GM06990 (cell line): ENCODE results near the gene MPND.
"Not testable (repeated sequence)": the region's sequence is repeated elsewhere in the genome, so short reads cannot be mapped to it uniquely, and the experiment has no call there.

ENCODE experiments used
- DNase-seq: peaks from one replicate; pipeline ENCODE4 v3.0.0-alpha.2; 2011; ENCODE audit not compliant: insufficient read length; ENCODE audit errors: extremely low read depth
- H3K27me3 ChIP-seq: replicated peaks from 2 replicates; pipeline ENCODE4 v1.6.0; 2011; ENCODE audit warnings: low read length; ENCODE audit not compliant: control insufficient read depth, insufficient read depth
- H3K36me3 ChIP-seq: 2 replicates; pipeline ENCODE4 v1.5.1; 2011; ENCODE audit warnings: low read length; ENCODE audit not compliant: control insufficient read depth, insufficient read depth
- H3K4me3 ChIP-seq: replicated peaks from 2 replicates; pipeline ENCODE4 v1.5.1; 2011; ENCODE audit warnings: low read depth, mild to moderate bottlenecking, control low read depth, low read length
- TF ChIP-seq, protein P1 (sequence below): IDR thresholded peaks from 2 replicates; pipeline ENCODE4 v1.5.1; 2011; ENCODE audit warnings: low read length, control low read depth, mild to moderate bottlenecking, inconsistent platforms; ENCODE audit not compliant: insufficient read depth, poor library complexity, severe bottlenecking

The MPND gene

DNA sequence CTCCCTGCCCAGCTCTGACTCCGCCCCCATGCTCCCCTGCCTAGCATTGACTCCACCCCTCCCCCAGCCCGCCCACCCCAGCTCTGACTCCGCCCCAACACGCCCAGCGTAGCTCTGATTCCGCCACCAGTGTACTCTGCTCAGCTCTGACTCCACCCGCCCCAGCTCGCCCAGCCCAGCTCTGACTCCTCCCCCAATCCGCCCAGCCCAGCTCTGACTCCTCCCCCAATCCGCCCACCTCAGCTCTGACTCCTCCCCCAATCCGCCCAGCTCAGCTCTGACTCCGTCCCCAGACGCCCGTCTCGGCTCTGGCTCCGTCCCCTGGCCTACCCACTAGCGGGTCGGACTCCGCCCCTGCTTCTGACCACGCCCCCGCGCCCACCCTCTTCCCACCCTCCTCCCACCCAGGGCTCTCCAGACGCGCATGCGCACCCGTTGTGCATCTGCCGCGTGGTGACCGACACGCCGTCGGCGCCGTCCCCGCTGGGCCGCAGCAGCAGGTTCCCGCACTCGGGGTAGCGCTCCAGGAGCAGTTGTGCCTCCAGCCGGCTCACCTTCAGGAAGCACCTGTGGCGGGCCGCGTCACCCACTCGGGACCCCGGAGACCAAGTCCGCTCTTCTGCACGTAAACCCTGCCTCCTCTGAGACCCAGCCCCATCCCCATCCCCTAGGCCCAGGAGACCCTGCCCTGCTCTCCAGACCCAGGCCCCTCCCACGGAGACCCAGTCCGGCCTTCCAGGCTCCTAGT, 14.9 kb upstream of the MPND start:
- Histone ChIP-seq H3K36me3 (no peaks in the 10 kb centered on the region), H3K4me3 (peak overlapping the region; percentile 55), H3K27me3 (no peaks in the 10 kb centered on the region)
- TF ChIP-seq, protein P1, sequence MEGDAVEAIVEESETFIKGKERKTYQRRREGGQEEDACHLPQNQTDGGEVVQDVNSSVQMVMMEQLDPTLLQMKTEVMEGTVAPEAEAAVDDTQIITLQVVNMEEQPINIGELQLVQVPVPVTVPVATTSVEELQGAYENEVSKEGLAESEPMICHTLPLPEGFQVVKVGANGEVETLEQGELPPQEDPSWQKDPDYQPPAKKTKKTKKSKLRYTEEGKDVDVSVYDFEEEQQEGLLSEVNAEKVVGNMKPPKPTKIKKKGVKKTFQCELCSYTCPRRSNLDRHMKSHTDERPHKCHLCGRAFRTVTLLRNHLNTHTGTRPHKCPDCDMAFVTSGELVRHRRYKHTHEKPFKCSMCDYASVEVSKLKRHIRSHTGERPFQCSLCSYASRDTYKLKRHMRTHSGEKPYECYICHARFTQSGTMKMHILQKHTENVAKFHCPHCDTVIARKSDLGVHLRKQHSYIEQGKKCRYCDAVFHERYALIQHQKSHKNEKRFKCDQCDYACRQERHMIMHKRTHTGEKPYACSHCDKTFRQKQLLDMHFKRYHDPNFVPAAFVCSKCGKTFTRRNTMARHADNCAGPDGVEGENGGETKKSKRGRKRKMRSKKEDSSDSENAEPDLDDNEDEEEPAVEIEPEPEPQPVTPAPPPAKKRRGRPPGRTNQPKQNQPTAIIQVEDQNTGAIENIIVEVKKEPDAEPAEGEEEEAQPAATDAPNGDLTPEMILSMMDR, result no peak
- DNase-seq, result peak; percentile 96

DNA sequence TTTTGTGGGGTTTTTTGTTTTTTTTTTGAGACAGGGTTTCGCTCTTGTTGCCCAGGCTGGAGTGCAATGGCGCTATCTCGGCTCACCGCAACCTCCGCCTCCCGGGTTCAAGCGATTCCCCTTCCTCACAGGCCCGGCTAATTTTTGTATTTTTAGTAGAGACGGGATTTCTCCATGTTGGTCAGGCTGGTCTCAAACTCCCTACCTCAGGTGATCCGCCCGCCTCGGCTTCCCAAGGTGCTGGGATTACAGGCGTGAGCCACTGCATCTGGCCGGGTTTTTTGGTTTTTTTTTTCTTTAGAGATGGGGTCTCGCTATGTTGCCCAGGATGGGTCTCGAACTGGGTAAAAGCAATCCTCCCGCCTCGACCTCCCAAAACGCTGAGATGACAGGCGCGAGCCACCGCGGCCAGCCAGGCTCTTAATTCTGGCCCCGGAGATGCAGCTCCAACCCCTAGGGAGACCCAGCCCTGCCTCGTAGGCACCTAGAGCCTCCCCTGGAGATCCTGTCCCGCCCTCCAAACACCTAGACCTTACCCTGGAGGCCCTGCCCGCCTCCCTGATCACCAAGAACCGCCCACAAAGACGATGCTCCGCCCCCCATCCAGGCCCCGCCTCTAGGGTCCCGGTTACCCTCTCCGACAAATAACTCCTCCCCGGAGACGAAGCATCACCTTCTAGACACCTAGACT, 14.2 kb upstream of the MPND start:
- DNase-seq, result peak; percentile 65
- H3K27me3 ChIP-seq, H3K36me3 ChIP-seq: not testable (repeated sequence)
- H3K4me3 ChIP-seq, result peak overlapping the region; percentile 55

DNA sequence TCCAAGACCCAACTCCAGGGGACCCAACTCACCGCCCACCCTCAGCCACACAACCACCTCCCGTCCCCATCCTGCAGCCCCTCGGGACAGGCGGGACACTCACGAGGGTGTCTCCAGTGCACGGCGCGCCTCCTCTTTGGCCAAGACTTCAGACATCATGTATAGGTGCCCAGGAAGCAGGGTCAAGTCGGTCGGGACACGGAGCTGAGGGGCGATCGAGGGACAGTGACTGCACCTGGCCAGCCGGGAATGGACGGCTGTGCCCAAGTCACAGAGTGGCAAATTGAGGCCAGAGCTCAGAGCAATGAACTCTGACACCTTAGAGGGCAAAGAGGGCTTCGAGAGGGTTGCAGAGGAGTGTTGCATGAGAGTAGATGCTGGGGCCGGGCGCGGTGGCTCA, 13.5 kb upstream of the MPND start:
- H3K36me3 ChIP-seq, result no peaks in the 10 kb centered on the region
- no peaks in the 10 kb centered on the region for H3K27me3 ChIP-seq
- TF ChIP-seq, protein P1, result no peak
- H3K4me3 ChIP-seq, result no peak overlapping the region
- DNase-seq, result no peak

DNA sequence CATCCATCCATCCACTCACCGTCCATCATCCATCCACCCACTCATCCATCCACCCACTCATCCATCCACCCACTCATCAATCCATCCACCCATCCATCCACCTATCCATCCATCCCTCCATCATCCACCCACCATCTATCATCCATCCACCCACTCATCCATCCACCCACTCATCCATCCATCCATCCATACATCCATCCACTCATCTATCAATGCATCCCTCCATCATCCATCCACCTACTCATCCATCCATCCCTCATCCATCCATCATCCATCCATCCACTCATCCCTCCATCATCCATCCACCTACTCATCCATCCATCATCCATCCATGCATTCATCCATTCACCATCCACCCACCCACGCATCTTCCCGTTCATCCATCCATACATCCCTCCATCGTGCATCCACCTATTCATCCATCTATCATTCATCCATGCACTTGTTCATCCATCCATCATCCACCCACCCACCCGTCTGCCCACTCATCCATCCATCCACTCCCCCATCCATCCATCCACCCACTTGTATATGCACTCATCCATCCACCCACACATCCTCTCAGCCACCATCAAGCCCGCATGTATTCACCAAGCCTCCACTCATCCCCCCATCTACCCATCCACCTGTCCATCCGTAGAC, 8.3 kb upstream of the MPND start:
- DNase-seq, result no peak
- TF ChIP-seq, protein P1, result no peak

DNA sequence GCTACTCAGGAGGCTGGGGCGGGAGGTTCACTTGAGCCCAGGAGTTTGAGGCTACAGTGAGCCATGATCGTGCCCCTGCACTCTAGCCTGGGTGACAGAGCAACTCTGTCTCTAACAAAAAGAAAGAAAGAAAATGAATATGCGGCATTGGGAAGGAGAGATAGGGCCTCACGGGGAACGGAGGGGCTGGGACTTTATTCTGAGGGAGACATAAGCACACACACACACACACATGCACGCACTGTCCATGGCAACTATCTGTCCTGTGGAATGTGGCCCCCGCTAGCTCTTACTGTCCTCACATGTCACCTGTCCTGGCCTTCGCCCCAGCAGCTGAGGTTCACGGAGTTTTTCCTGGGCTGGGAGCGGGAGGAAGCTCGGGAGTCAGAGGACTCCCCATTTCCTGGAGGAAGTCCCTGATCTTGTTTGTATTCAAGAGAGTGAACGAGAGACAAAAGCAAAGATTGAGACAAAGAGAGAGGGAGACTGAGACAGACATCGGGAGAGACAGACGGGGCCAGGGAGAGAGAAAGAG, 5.4 kb upstream of the MPND start:
- Histone ChIP-seq H3K27me3 (no peaks in the 10 kb centered on the region), H3K4me3 (peak overlapping the region; percentile 61), H3K36me3 (no peaks in the 10 kb centered on the region)
- TF ChIP-seq, protein P1, result no peak
- no peak for DNase-seq

More for the DNA sequence above, 8.3 kb upstream of the MPND start:
- no peaks in the 10 kb centered on the region for H3K27me3 ChIP-seq
- H3K36me3 ChIP-seq, result no peaks in the 10 kb centered on the region
- no peak overlapping the region for H3K4me3 ChIP-seq
